ENCODE measurements around the gene ACTL7A.
A peak's percentile ranks its signal among the peaks of the same experiment; 100 is the strongest.

The ACTL7A gene

GRCh38 chr9:108905494-108905893, 43.4 kb downstream of the ACTL7A start:
- Mint-ChIP-seq H3K9me3 (ENCODE audit: low read depth) (no peaks in the 10 kb centered on the region), H3K36me3 (peaks cover 24% of the 10 kb centered on the region), H3K4me3 (no peak overlapping the region), H3K4me1 (ENCODE audit: low read depth) (no peaks in the 10 kb centered on the region), H3K27ac (no peak overlapping the region), H3K27me3 (no peaks in the 10 kb centered on the region)

GRCh38 chr9:108910402-108910801, 48.3 kb downstream of the ACTL7A start:
- no peaks in the 10 kb centered on the region for H3K9me3 Mint-ChIP-seq (ENCODE audit: low read depth)
- H3K27ac Mint-ChIP-seq, result no peak overlapping the region
- no peak overlapping the region for H3K4me3 Mint-ChIP-seq
- H3K27me3 Mint-ChIP-seq, result no peaks in the 10 kb centered on the region
- H3K36me3 Mint-ChIP-seq, result peaks cover 12% of the 10 kb centered on the region
- peaks cover 9% of the 10 kb centered on the region for H3K4me1 Mint-ChIP-seq (ENCODE audit: low read depth)

GRCh38 chr9:108910914-108911313, 48.8 kb downstream of the ACTL7A start:
- Mint-ChIP-seq H3K4me1 (ENCODE audit: low read depth) (peaks cover 9% of the 10 kb centered on the region), H3K27ac (no peak overlapping the region), H3K27me3 (no peaks in the 10 kb centered on the region), H3K36me3 (peaks cover 15% of the 10 kb centered on the region), H3K9me3 (ENCODE audit: low read depth) (no peaks in the 10 kb centered on the region), H3K4me3 (no peak overlapping the region)

GRCh38 chr9:108911820-108912219, 49.8 kb downstream of the ACTL7A start:
- Mint-ChIP-seq H3K4me1 (ENCODE audit: low read depth) (peaks cover 9% of the 10 kb centered on the region), H3K36me3 (peaks cover 20% of the 10 kb centered on the region), H3K27ac (peak overlapping the region; percentile 34), H3K9me3 (ENCODE audit: low read depth) (no peaks in the 10 kb centered on the region), H3K27me3 (no peaks in the 10 kb centered on the region), H3K4me3 (no peak overlapping the region)
